D341Med (cell line): Measurements from ENCODE around the gene RAB1B.
"Not testable (repeated sequence)": the region's sequence is repeated elsewhere in the genome, so short reads cannot be mapped to it uniquely, and the experiment has no call there.

ENCODE experiments used
- DNase-seq: peaks from one replicate; pipeline ENCODE4 v3.0.0; 2012; ENCODE audit warnings: low spot score

Gene RAB1B

GRCh38 chr11:66267379-66268243 lies 828 bp upstream of the RAB1B start:
- peak; percentile 95 for DNase-seq

- peak; percentile 57 for DNase-seq
Observed at GRCh38 chr11:66268952-66269905, 790 bp downstream of the RAB1B start.

- DNase-seq: no peak
Observed at GRCh38 chr11:66271816-66272215, 3.4 kb downstream of the RAB1B start.

- DNase-seq: no peak
Observed at GRCh38 chr11:66272596-66272995, 4.2 kb downstream of the RAB1B start.

- no peak for DNase-seq
Observed at GRCh38 chr11:66274219-66274618, 5.8 kb downstream of the RAB1B start.

- DNase-seq: no peak
Observed at GRCh38 chr11:66275396-66275795, 7.0 kb downstream of the RAB1B start.

- DNase-seq: no peak
Observed at GRCh38 chr11:66275984-66276612, 7.7 kb downstream of the RAB1B start.

- not testable (repeated sequence) for DNase-seq
Observed at GRCh38 chr11:66276619-66277018, 8.2 kb downstream of the RAB1B start.

- not testable (repeated sequence) for DNase-seq
Observed at GRCh38 chr11:66277064-66277463, 8.6 kb downstream of the RAB1B start.

GRCh38 chr11:66277471-66278362 lies 9.3 kb downstream of the RAB1B start, which contains the start of gene CNIH2:
TSS of gene CNIH2 (plus strand) at chr11:66278175. CDS start at chr11:66278457, 282 bp downstream.
- peak; percentile 87 for DNase-seq

GRCh38 chr11:66278363-66279091 lies 10.1 kb downstream of the RAB1B start:
- DNase-seq: no peak

GRCh38 chr11:66279092-66279734 lies 10.8 kb downstream of the RAB1B start:
- no peak for DNase-seq

- DNase-seq: peak; percentile 65
Observed at GRCh38 chr11:66280428-66280827, 12.0 kb downstream of the RAB1B start.

- no peak for DNase-seq
Observed at GRCh38 chr11:66281001-66281400, 12.6 kb downstream of the RAB1B start.

GRCh38 chr11:66281776-66282467 lies 13.5 kb downstream of the RAB1B start:
- DNase-seq: no peak

- DNase-seq: peak; percentile 97
Observed at GRCh38 chr11:66282468-66283455, 14.3 kb downstream of the RAB1B start.

- DNase-seq: no peak
Observed at GRCh38 chr11:66283461-66284105, 15.1 kb downstream of the RAB1B start.
